Activated naive CD4-positive, alpha-beta T cell treated with Interleukin-2 at 50 U/mL for 16 hours (primary cell): ENCODE measurements around the gene LENG8.
"Not testable (repeated sequence)": the region's sequence is repeated elsewhere in the genome, so short reads cannot be mapped to it uniquely, and the experiment has no call there.

Experiments used
- DNase-seq: peaks from one replicate; pipeline ENCODE4 v3.0.0-alpha.2; 2020

The LENG8 gene

DNA sequence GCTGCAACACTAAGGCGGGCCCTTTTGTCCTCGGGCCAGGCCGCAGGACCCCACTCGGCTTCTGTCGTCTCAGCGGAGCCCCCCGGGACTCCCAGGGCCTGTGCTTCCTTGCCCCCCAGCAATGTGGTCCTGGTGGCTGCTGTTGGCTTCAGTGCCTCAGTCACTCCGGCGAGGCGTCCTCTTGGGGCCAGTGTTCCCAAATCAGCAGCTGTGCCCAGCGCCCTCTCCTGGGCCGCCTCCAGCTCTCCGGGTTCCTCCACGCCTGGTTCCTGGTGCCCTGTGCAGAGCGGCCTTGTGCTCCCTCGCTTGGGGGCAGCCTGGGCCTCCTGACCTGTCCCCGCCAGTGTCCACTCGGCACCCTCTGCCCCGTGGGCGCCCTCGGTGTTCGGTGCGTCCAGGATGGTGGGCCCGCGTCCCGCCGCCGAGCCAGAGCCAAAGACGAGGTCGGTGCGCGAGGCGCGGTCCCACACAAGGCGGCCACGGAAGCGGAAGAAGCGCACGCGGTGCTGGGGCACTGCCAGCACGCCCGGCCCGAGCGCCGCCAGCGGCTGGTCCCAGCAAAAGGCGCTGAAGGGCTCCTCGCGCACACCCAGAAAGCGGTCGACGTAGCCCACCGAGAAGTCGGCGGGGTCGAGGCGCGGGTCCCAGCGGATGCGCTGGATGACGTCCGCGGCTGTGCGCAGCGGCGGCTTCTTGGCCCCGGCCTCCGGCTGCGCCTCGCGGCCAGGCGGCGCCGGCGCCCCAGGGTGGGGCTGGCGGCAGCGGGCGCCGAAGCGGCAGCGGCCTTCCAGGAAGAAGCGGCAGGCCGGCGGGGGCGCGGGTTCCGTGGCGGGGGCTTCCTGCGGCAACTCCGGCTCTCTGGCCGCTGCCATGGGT, 13.9 kb downstream of the LENG8 start:
- peak; percentile 67 for DNase-seq

DNA sequence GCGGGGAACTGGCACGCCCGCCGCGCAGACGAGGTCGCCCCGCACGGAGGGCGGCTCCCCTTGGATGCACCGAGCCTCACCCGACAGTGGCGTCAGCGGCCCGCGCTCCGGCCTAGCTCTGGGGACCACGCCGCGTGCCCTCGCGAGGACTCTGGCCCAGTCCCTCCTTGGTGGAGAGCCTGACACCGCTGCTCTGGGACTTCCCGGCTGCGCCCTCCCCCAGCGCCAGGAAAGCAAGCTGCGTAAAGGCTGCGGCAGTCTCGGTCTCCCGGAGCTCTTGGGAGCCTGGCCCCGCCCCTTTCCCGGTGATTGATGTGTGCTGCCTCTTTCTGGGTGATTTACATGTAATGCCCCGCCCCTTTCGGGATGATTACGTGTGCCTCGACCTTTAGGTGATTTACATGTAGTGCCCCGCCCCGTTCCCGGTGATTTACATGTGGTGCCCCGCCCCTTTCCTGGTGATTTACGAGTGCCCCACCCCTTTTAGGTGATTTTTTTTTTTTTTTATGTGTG, 14.6 kb downstream of the LENG8 start, which contains the start of gene LENG9:
Gene LENG9, minus strand, starts transcription at position 248 of the 513 bp plus-strand sequence. CDS start 252 bp downstream, outside the sequence.
- DNase-seq = peak; percentile 95

DNA sequence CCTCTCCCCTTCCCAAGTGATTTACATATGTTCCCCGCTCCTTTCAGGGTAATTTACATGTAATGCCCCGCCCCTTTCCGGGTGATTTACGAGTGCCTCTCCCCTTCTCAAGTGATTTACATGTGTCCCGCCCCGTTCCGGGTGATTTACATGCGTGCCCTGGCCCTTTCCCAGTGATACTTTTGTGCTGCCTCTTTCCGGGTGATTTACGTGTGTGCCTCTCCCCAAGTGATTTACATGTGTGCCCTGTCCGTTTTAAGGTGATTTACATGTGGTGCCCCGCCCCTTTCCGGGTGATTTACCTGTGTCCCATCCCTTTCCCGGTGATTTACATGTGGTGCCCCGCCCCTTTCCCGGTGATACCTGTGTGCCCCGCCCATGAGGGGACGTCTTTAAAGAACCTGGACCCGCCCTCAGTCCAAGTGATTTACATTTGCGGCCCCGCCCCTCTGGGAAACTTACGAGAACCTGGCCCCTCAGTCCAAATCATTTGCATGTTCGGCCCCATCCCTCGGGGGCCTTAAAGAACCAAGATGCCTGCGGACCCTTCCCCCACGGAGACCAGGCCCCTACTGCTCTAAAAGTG, 15.1 kb downstream of the LENG8 start:
- DNase-seq = peak; percentile 88

DNA sequence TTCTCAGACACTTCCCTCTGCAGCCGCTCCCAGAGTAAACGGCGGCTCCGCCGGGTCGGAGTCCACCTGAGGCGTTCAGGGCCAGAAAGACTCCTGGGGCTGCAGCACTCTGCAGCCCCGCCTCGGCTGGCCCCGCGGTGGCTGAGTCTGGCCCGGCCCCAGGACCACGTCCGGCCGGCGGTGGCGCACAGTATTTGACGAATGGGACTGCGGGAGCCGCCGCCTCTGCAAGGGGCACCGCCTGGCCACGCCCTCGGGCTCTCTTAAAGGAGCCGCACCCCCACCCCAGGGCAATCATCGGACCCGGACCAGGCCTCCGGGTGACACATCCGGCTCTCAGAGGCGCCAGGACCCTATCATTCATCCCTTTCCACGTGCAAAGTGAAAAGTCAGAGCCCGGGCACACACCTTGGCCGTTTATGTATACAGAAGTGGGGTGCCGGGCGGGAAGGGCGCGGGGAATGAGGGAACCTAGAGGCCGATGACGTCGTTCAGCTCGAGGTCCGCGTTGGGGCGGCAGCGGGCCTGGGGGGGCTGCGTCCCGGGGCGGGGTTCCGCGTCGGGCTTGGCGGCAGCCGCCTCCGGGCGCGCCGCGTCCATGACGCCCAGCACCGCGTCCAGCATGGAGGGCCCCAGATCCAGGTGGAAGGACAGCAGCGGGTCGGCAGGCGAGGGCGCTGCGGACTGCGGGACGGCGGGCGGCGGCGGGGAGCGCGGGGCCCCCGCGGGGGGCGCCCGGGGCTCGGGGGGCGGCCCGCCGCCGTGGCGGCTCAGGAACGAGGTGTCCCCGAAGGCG, 15.8 kb downstream of the LENG8 start:
- peak; percentile 82 for DNase-seq

DNA sequence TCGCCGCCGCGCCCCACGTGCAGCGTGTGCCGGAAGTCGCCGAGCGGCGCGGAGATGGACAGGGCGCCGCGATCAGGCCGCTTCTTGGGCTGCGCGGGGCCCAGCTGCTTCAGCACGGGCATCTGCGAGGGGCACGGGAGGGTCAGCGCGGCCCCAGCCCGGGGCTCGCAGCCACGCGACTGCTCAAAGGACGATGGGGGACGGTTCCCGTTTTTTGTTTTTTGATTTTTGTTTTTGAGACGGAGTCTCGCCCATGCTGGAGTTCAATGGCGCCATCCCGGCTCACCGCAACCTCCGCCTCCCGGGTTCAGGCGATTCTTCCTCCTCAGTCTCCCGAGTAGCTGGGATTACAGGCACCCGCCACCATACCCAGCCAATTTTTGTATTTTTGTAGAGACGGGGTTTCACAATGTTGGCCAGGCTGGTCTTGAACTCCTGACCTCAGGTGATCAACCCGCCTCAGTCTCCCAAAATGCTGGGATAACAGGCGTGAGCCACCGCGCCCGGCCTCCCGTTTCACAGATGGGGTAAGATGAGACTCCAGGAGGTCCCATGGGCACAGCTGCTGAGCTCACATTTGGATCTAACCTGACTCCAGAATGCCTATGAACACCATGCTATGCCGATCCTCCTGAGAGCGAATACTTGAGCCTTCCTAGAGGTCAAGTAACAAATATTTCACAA, 16.6 kb downstream of the LENG8 start:
- no peak for DNase-seq

DNA sequence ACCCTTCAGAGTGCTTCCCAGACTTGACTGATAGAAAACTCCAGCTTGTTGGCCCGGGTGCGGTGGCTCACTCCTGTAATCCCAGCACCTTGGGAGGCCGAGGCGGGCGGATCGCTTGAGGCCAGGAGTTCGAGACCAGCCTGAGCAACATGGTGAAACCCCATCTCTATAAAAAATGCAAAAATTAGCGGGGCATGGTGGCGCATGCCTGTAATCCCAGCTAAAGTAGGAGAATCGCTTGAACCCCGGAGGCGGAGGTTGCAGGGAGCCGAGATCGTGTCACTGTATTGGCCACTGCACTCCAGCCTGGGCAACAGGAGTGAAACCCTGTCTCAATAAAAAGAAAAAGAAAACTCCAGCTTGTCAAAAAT, 17.1 kb downstream of the LENG8 start:
- not testable (repeated sequence) for DNase-seq

DNA sequence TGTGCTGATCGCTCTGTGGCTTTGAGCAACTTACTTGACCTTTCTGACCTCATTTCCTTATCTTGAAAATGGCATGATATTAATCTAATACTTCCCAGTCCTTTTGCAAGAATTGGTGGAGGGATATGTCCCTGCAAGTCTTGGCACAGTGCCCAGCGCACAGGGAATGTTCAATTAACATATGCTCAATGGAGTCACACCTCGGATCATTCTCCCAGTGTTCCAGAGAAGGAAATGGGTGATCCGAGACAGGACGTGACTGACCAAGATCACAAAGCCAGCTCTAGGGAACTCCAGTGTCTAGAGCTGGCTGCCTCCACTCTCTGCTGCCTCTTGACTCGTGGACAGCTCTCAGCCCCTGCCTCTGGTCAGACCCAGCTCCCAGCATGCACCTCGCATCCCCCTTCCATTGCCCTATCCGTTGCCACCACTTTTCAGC, 20.5 kb downstream of the LENG8 start:
- DNase-seq = no peak

DNA sequence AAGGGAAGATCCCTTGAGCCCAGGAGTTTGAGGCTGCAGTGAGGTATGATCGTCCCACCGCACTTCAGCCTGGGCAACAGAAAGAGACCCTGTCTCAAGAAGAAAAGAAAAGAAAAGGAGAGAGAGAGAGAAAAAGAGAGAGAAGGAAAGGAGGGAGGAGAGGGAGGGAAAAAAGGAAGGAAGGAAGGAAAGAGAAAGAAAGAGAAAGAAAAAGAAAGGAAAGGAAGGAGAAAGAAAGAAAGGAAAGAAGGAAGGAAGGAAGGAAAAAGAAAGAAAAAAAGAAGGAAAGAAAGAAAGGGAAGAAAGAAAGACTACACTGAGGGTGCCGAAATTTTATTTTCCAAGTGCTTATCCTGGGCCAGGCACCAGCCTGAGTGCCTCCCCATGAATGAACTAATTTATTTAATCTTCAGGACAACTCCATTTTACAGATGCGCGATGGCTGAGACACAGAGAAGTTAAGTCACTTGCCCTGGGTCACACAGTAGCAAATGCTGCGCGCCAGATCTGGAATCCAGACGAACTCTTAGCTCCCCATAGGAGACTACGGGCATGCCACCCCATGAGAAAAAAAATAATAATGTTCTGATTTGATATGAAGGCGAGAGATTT, 21.4 kb downstream of the LENG8 start:
- no peak for DNase-seq

DNA sequence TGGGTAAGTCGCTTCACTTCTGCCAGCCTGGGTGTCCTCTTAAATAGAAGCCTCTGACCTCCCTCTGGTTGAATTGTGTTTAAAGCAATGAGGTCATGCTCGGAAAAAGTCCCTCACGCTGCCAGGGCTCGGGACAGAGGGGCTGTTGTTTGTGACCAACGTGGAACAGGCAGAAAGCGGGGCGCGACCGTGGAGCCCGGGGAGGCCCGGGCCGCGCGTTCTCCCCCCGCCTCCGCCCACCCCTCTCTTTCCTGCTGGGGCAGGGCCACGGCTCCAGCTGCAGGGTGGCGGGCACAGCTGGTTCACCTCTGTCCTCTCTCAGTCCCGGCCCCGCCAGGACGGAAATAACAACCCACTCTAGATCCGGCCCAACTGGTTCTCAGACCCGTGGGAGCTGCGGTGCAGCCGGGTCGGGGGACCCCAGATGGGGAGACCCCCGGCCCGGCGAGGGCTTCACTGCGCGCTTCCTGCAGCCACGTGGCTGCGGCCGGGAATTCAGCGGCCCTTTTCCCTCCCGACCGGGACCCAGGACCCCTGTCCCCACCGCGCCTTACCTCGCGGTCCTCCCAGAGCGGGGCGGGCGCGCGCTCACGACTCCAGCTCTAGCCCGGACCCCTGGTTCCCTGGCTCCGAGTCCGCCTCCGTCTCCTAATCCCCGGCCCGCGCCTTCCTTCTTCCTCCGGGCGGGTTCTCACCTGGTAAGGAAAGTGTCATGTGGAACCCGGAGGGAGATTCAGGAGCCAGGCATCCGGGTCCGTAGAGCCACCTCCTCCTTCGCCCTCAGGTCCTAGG, 22.2 kb downstream of the LENG8 start:
- no peak for DNase-seq

DNA sequence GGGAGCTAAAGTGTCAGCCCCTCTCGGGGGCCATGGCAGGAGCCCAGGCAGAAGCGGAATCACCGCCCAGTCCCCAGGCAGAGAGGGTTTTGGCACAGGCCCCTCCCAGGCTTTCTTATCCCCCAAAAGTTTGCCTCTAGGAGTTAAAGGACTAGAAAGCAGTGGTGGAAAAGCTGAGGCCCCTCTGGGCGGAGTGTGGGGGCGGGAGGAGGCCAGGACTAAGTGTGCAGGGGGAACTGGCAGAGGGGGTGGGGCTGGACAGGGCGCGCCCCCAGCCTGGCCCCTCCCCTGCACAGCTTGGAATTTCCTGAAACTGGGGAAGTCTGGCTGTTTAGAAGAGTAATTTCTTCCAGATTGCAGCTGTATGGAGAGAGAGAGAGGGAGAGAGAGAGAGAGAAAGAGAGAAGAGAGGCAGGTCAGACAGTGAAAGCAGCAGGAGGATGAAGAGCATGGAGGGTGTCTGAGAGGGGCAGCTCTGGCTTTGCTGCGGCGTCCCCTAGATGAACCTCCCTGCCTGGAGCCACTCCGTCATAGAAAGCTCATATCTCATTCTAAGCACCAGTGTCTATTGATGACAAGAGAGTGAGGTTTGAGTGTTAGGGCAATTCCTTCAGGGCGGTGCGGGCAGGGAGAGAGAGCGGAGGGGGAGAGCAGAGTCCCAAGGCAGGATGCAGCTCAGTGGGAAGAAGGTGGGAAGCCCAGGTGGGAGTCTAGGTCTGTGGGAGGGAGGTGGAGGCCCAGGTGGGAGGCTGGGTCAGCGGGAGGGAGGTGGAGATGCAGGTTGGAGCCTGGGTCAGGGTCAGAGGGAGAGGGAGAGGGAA, 24.3 kb downstream of the LENG8 start, which contains the start of gene CDC42EP5:
Gene CDC42EP5, minus strand, starts transcription at position 226 of the 821 bp plus-strand sequence. CDS start 7,749 bp downstream, outside the sequence.
- no peak for DNase-seq

DNA sequence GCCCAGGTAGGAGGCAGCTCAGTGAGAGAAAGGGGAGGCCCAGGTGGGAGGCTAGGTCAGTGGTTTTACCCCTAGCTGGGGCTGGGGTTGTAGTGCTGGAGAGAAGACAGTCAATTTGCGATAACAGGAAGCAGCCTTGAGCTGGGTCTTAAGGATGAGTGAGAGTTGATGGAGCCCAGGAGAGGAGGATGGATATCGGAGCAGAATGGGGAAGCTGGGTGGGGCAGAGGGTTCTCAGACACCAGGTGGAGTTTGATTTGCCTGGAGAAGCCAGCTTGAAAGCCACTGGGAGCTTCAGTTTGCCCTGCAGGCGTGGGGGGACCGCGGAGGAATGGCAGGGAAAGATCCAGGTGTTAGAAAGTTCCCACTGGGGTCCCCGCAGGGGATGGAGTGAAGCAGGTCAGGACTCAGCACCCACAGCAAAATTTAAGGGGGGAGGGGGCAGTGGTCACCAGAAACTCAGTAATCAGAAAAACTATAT, 24.9 kb downstream of the LENG8 start:
- DNase-seq = no peak

DNA sequence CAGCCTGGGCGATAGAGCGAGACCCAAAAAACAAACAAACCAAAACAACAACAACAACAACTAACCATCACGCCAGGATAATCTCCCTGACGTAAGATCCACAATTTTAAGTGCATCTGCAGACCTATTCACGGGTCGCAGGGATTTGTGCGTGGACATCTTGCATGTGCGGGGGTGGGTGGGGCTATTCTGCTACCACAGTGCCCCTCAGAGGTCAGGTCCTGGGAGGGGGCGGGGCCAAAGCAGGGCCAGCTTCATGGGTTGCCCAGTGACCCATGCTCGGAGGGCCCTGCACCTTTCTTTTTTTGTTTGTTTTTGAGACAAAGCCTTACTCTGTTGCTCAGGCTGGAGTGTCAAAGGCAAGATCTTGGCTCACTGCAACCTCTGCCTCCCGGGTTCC, 26.7 kb downstream of the LENG8 start:
- DNase-seq = no peak

DNA sequence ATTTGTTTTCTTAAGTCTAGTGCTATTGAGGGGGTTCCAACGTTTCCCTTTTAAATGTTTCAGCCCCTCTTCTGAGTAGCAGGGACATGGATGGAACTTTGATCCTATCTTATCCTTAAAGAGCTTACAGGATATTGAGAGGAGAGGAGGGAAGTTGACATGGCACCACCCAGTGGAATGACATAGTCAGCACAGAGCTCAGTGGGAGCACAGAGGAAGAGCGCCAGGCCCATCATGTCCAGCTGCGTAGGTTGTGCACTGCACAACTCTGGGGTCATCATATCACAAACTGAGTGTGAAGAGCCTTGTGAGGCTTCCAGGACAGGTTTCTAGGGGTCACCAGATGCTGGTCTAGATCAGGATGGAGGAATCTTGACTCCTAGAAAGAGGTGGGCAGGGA, 28.7 kb downstream of the LENG8 start:
- no peak for DNase-seq

DNA sequence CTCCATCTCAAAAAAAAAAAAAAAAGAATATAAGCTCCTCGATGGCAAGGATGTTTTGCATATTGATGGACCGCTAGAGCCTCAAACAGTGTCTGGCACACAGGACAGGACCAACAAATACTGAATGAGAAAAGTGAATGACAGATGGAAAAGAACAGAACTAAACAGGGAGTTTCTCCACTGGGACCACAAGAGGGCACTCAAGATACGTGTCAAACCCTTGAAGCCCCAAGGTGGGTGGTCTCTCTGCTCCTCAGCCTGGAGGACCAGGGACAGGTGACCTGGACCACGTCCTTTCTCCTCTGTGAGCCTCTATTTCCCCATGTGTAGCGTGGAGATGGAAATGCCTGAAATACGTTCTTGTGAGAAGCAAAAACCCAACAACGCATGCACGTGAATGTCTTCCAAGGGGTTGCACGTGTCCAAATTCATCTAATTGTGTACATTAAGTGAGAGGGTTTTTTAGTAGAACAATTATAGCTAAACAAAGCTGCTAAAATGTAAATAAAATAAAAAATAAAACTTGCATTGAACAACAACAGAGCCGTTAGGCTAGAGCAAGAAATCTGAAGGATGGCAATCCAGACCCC, 29.8 kb downstream of the LENG8 start:
- DNase-seq = no peak

DNA sequence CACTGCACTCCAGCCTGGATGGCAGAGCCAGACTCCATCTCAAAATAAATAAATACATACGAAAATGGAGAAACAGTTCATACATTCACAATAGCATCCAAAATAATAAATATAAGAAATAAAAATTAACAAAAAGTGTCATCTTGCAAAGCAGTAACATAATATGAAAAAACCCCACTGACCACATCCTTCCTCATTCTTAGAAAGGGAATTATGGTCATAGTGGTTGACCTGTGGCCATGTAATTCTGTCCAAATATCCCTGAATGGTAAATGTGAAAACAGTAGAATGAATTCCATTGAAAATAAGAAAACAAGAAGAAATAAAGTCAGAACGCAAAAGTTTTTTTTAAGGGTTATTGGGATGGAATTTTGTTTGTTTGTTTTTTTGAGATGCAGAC, 31.1 kb downstream of the LENG8 start:
- no peak for DNase-seq

DNA sequence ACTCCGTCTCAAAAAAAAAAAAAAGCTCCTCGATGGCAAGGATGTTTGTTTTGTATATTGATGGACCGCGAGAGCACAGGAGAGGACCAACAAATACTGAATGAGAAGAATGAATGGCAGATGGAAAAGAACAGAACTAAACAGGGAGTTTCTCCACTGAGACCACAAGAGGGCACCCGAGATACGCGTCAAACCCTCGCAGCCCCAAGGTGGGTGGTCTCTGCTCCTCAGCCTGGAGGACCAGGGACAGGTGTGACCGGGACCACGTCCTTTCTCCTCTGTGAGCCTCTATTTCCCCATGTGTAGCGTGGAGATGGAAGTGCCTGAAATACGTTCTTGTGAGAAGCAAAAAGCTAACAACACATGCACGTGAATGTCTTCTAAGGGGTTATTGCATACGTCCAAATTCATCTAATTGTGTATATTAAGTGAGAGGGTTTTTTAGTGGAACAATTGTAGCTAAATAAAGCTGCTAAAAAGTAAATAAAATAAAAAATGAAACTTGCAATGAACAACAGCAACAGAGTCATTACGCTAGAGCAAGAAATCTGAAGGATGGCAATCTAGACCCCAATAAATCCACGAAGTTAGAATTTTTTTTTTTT, 32.4 kb downstream of the LENG8 start:
- peak; percentile 28 for DNase-seq

DNA sequence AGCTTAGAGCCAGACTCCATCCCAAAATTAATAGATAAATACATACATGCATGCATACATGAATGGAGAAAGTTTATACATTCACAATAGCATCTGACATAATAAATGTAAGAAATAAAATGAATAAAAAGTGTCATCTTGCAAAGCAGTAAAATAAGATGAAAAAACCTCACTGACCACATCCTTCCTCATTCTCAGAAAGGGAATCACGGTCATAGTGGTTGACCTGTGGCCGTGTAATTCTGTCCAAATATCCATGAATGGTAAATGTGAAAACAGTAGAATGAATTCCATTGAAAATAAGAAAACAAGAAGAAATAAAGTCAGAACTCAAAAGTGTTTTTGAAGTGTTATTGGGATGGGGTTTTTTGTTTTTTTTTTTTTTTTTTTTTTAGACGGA, 33.9 kb downstream of the LENG8 start:
- DNase-seq = no peak

DNA sequence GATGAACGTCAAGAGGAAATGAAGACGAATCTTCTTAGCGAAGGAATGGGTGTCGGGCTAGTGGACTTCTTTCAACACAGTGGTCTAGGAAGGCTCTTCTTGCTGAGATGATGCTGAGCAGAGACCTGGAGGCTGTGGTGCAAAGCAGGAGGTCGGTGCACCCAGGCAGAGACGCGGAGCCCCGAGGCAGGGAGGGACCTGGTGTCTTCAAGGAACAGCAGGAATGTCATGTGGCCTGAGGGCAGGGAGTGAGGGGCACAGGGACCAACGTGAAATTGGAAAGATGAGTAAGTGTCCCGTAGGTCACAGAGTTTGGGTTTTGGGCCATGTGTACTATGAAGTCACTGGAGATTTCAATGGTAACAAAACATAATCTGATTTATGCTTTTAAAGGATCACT, 35.5 kb downstream of the LENG8 start:
- no peak for DNase-seq

DNA sequence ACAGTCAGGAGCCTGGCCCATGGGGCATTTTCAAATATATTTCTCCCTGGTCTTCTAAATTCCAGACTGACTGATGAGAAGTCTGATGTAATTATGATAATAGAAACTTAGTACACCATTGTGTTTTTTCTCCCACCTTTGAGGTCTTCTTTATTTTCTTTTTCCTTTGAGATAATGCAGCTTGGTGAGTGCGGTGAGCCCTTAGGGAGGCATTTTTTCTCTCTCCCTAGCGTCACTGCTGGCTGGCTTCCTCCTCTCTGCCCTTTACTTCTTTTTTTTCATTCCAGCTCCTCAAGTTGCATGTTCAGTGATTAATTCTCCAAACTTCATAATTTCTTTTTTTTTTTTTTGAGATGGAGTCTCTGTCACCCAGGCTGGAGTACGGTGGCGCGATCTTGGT, 36.9 kb downstream of the LENG8 start:
- no peak for DNase-seq
